H1 (cell line): ENCODE measurements around the gene PEX6. TPM values are rescaled to one million over a fixed set of nuclear protein-coding genes. Genes with fewer than 3 reads are reported as not detected.

ENCODE experiments used
- CTCF ChIA-PET: fragments of 300-600 bp; sonication (Branson Sonifier 250); formaldehyde crosslinking; loops from one replicate; lab custom pipeline; 2021; ENCODE audit not compliant: partially characterized antibody; lab: Charles Lee
- POLR2A ChIA-PET: fragments of 300-600 bp; sonication (Branson Sonifier 250); formaldehyde crosslinking; loops from one replicate; lab custom pipeline; 2021; ENCODE audit warnings: inconsistent platforms; ENCODE audit not compliant: partially characterized antibody; lab: Charles Lee
- DNase-seq, 2 experiments: peaks; one replicate each; pipeline versions ENCODE4 v3.0.0 to v3.0.0-alpha.2; 2010 to 2022; ENCODE audit warnings: low spot score in 2 of 2, low read depth in 1 of 2, mixed read lengths in 1 of 2
- FAIRE-seq: peaks from 2 replicates; lab custom pipeline; 2011; peaks lifted over from hg19 to GRCh38; lab: Jason Lieb, UNC
- H2AFZ ChIP-seq: 2 replicates; pipeline ENCODE4 v1.8.1; 2012; ENCODE audit warnings: low read length, inconsistent platforms
- H2AK5ac ChIP-seq: 2 replicates; pipeline ENCODE4 v1.6.1; 2013; ENCODE audit warnings: low read depth, low read length
- H2BK120ac ChIP-seq: replicated peaks from 2 replicates; pipeline ENCODE3; 2013; ENCODE audit warnings: low read depth, low read length, inconsistent platforms
- H2BK12ac ChIP-seq: 2 replicates; pipeline ENCODE4 v1.6.1; 2013; ENCODE audit warnings: low read depth, low read length
- H2BK15ac ChIP-seq: 2 replicates; pipeline ENCODE4 v1.6.1; 2013; ENCODE audit warnings: low read length
- H2BK20ac ChIP-seq: 2 replicates; pipeline ENCODE4 v1.6.1; 2013; ENCODE audit warnings: low read length
- H2BK5ac ChIP-seq: 2 replicates; pipeline ENCODE4 v1.6.1; 2013; ENCODE audit warnings: low read depth, low read length
- H3K14ac ChIP-seq: 2 replicates; pipeline ENCODE4 v1.6.1; 2013; ENCODE audit warnings: inconsistent platforms; ENCODE audit not compliant: insufficient read length
- H3K18ac ChIP-seq: 2 replicates; pipeline ENCODE4 v1.6.1; 2013; ENCODE audit warnings: low read length; ENCODE audit errors: extremely low read depth
- H3K23ac ChIP-seq: 2 replicates; pipeline ENCODE4 v1.6.1; 2013; ENCODE audit warnings: inconsistent platforms; ENCODE audit not compliant: insufficient read length
- H3K23me2 ChIP-seq: 2 replicates; pipeline ENCODE4 v1.6.1; 2013; ENCODE audit warnings: low read depth, low read length
- H3K27ac ChIP-seq: 2 replicates; pipeline ENCODE4 v1.6.1; 2011; ENCODE audit warnings: low read depth, low read length, inconsistent platforms
- H3K27me3 ChIP-seq, 4 experiments: replicated peaks in 1 of 4; 1 replicate in 1 of 4; 2 replicates in 3 of 4; pipeline versions ENCODE4 v1.6.1 to v1.8.1; 2011 to 2013; ENCODE audit warnings: low read length in 3 of 4, mild to moderate bottlenecking in 3 of 4, inconsistent platforms in 2 of 4, mixed read lengths in 2 of 4, moderate library complexity in 1 of 4; ENCODE audit not compliant: control insufficient read depth in 3 of 4, insufficient read depth in 3 of 4; ENCODE audit errors: extremely low read depth in 1 of 4
- H3K36me3 ChIP-seq, 4 experiments: 2 replicates each; pipeline versions ENCODE4 v1.6.1 to v1.8.1; 2011 to 2013; ENCODE audit warnings: mild to moderate bottlenecking in 4 of 4, low read length in 3 of 4, moderate library complexity in 2 of 4, control low read depth in 1 of 4, inconsistent platforms in 1 of 4; ENCODE audit not compliant: insufficient read depth in 4 of 4, control insufficient read depth in 2 of 4
- H3K4ac ChIP-seq: replicated peaks from 2 replicates; pipeline ENCODE3; 2013; ENCODE audit warnings: low read length, low read depth, mixed read lengths, inconsistent platforms; ENCODE audit not compliant: insufficient read length
- H3K4me1 ChIP-seq, 4 experiments: replicated peaks in 1 of 4; 1 replicate in 1 of 4; 2 replicates in 3 of 4; pipeline versions ENCODE4 v1.6.1 to v1.8.1; 2011 to 2013; ENCODE audit warnings: low read length in 3 of 4, inconsistent platforms in 2 of 4, mixed read lengths in 1 of 4; ENCODE audit not compliant: insufficient read depth in 4 of 4, control insufficient read depth in 3 of 4
- H3K4me2 ChIP-seq, 2 experiments: 2 replicates each; pipeline versions ENCODE4 v1.6.1 to v1.8.1; 2011 to 2013; ENCODE audit warnings: low read depth in 2 of 2, low read length in 2 of 2, control low read depth in 1 of 2, inconsistent platforms in 1 of 2, mild to moderate bottlenecking in 1 of 2; ENCODE audit not compliant: insufficient read depth in 1 of 2
- H3K4me3 ChIP-seq, 4 experiments: fragments of 200-600, 300-600 bp in 1 of 4; sonication (generic), shearing (Covaris generic), sonication (Bioruptor Twin) in 1 of 4; 2 replicates each; pipeline versions ENCODE4 v1.5.1 to v1.8.1; 2011 to 2016; ENCODE audit warnings: low read length in 4 of 4, low read depth in 3 of 4, control low read depth in 2 of 4, inconsistent platforms in 2 of 4, mild to moderate bottlenecking in 2 of 4, mixed read lengths in 1 of 4, moderate library complexity in 1 of 4; ENCODE audit not compliant: insufficient read depth in 2 of 4; ENCODE audit errors: extremely low read depth in 1 of 4
- H3K56ac ChIP-seq: replicated peaks from 2 replicates; pipeline ENCODE3; 2013; ENCODE audit warnings: low read depth, mild to moderate bottlenecking, mixed read lengths, low read length, inconsistent platforms; ENCODE audit not compliant: insufficient read length
- H3K79me1 ChIP-seq: 2 replicates; pipeline ENCODE4 v1.6.1; 2013; ENCODE audit warnings: low read depth, low read length, control low read depth
- H3K79me2 ChIP-seq, 2 experiments: 2 replicates each; pipeline versions ENCODE4 v1.6.1 to v1.8.1; 2012 to 2013; ENCODE audit warnings: low read length in 2 of 2, mild to moderate bottlenecking in 2 of 2, inconsistent platforms in 1 of 2; ENCODE audit not compliant: insufficient read depth in 2 of 2, control insufficient read depth in 1 of 2
- H3K9ac ChIP-seq, 4 experiments: replicated peaks in 1 of 4; 1 replicate in 1 of 4; 2 replicates in 3 of 4; pipeline versions ENCODE4 v1.6.1 to v1.8.1; 2011 to 2013; ENCODE audit warnings: low read depth in 3 of 4, low read length in 3 of 4, control low read depth in 2 of 4, mild to moderate bottlenecking in 2 of 4, moderate library complexity in 2 of 4, inconsistent platforms in 1 of 4; ENCODE audit errors: extremely low read depth in 1 of 4
- H3K9me3 ChIP-seq, 2 experiments: 2 replicates each; pipeline versions ENCODE4 v1.6.1 to v1.8.1; 2012 to 2013; ENCODE audit warnings: mild to moderate bottlenecking in 2 of 2, moderate library complexity in 2 of 2, control low read depth in 1 of 2, inconsistent platforms in 1 of 2, low read depth in 1 of 2, low read length in 1 of 2, mixed read lengths in 1 of 2; ENCODE audit not compliant: insufficient read depth in 2 of 2
- H4K20me1 ChIP-seq, 2 experiments: replicated peaks in 1 of 2; 2 replicates each; pipeline versions ENCODE3 to v1.8.1; 2011 to 2013; ENCODE audit warnings: inconsistent platforms in 2 of 2, low read length in 2 of 2, mild to moderate bottlenecking in 1 of 2; ENCODE audit not compliant: insufficient read depth in 2 of 2, control insufficient read depth in 1 of 2
- H4K5ac ChIP-seq: 2 replicates; pipeline ENCODE4 v1.6.1; 2013; ENCODE audit warnings: low read length, low read depth, mixed read lengths, inconsistent platforms; ENCODE audit not compliant: insufficient read length
- H4K8ac ChIP-seq: 2 replicates; pipeline ENCODE4 v1.8.0; 2013; ENCODE audit warnings: mild to moderate bottlenecking, moderate library complexity, low read length, inconsistent platforms; ENCODE audit not compliant: insufficient read depth; ENCODE audit errors: extremely low read depth
- H4K91ac ChIP-seq: replicated peaks from 2 replicates; pipeline ENCODE3; 2013; ENCODE audit warnings: low read length, mixed read lengths, inconsistent platforms; ENCODE audit not compliant: insufficient read length
- POLR2A ChIP-seq, 2 experiments: IDR thresholded peaks; 1 replicate in 1 of 2; 2 replicates in 1 of 2; pipeline ENCODE4 v1.6.1; 2011; ENCODE audit warnings: low read depth in 2 of 2, low read length in 2 of 2, mild to moderate bottlenecking in 2 of 2; ENCODE audit errors: control extremely low read depth in 1 of 2
- TAF1 ChIP-seq: IDR thresholded peaks from 2 replicates; pipeline ENCODE4 v1.6.1; 2011; ENCODE audit warnings: mild to moderate bottlenecking, low read depth, low read length
- WGBS, 2 experiments: shearing (Covaris generic) in 1 of 2; methylation state at CpG; one replicate each; pipeline versions ENCODE4 v1.1.6 to v1.1.7; 2013 to 2015; ENCODE audit warnings: low lambda C conversion rate in 2 of 2, mixed read lengths in 2 of 2, inconsistent platforms in 1 of 2, low coverage in 1 of 2, missing lambda C conversion rate in 1 of 2; ENCODE audit not compliant: insufficient replicate concordance in 2 of 2, insufficient coverage in 1 of 2, insufficient read length in 1 of 2; ENCODE audit errors: extremely low coverage in 1 of 2, missing lambda C conversion rate in 1 of 2; 5-methylcytosine and 5-hydroxymethylcytosine counted together
- polyA plus RNA-seq, 7 experiments: library from polyadenylated mRNA; depleted of rRNA in 3 of 7; stranded (reverse) in 5 of 7; unstranded in 2 of 7; fragments of >200 nt in 5 of 7; fragments of 200-250 nt in 2 of 7; gene quantifications; 1 replicate in 5 of 7; 2 replicates in 1 of 7; 4 replicates in 1 of 7; pipeline versions ENCODE4 v1.2.1 to v1.2.3, GENCODE V29; 2011 to 2013; ENCODE audit warnings: missing spikeins in 2 of 7, mixed read lengths in 2 of 7
- total RNA-seq: library from RNA; stranded (reverse); fragmentation: NEBNext Ultra II Directional; extraction: Animal tissue kit (Norgen Biotek cat#: 25700); gene quantifications from 2 replicates; pipeline ENCODE4 v1.2.1, GENCODE V29; 2021

The PEX6 gene
- total and polyA plus RNA-seq, 2 of the 8 experiments (the other 6 are each of a cell fraction or from before 2014, with no cell fraction given) = 6.4 to 12.5 TPM

- no peak overlapping the region for H3K14ac ChIP-seq
- ChIA-PET POLR2A (interaction anchor here (1.0 to 27.9 kb wide), 8 partner anchors 10 to 163 kb away, joined by 3 to 584 read pairs (median 12); partner anchors contain the start of genes CNPY3, CUL7 and PEX6), CTCF (interaction anchor here (0.6 to 2.1 kb wide), 13 partner anchors 8 to 1254 kb away, joined by 3 to 8 read pairs (median 3); partner anchors contain the start of gene RRP36)
- H4K20me1 ChIP-seq = peaks cover 0 to 8% of the 10 kb centered on the region in 2 experiments
- no peak overlapping the region for H4K8ac ChIP-seq
- peaks cover 3 to 42% of the 10 kb centered on the region in 2 experiments; a peak in 2 of 4 replicates for H3K79me2 ChIP-seq
- no peak overlapping the region for H4K5ac ChIP-seq
- H2BK12ac ChIP-seq = no peak overlapping the region
- peak overlapping the region; percentile 89 to 95; a peak in 3 of 4 replicates for H3K4me2 ChIP-seq
- peaks cover 7% of the 10 kb centered on the region for H3K23me2 ChIP-seq
- no peak overlapping the region for H3K18ac ChIP-seq
- H3K9me3 ChIP-seq = no peaks in the 10 kb centered on the region
- H3K23ac ChIP-seq = no peak overlapping the region
- H3K36me3 ChIP-seq = peaks cover 18 to 46% (median 36%) of the 10 kb centered on the region in 4 experiments
- H2BK5ac ChIP-seq = no peak overlapping the region
- DNase-seq = no peak
- no peaks in the 10 kb centered on the region for H3K27me3 ChIP-seq
- peak overlapping the region in 2 of 4 experiments; percentile 85 to 87; a peak in 4 of 8 replicates for H3K4me3 ChIP-seq
- FAIRE-seq = no peak
- H2AFZ ChIP-seq = no peak overlapping the region
- no peak overlapping the region for H4K91ac ChIP-seq
- H3K27ac ChIP-seq = no peak overlapping the region
- TF ChIP-seq TAF1 (no peak), POLR2A (IDR thresholded peaks at IDR 0.05; ENCODE audit: control extremely low read depth in 1 of 2, low read depth in 2 of 2, low read length in 2 of 2) (0 out of 3 replicates have a peak, but pooled peaks of 1 of the 2 experiments have one; percentile 29)
- H2AK5ac ChIP-seq = no peak overlapping the region
- no peak overlapping the region for H2BK15ac ChIP-seq
- H3K9ac ChIP-seq = no peak overlapping the region; a peak in 2 of 7 replicates
- no peak overlapping the region for H3K56ac ChIP-seq
- peaks cover 0 to 9% (median 4%) of the 10 kb centered on the region in 4 experiments; a peak in 6 of 7 replicates for H3K4me1 ChIP-seq
- no peak overlapping the region for H3K4ac ChIP-seq
- WGBS, 2 experiments = 94% methylated on average over 6 of the region's 6 CpGs; no CpG with 5 or more reads in 1 of the 2 experiments
- H2BK120ac ChIP-seq = no peak overlapping the region
- peaks cover 8% of the 10 kb centered on the region for H3K79me1 ChIP-seq
- H2BK20ac ChIP-seq = no peak overlapping the region
Measured at GRCh38 chr6:43012364-43012763, 33.4 kb upstream of the PEX6 start.
